PC-9 (cell line): ENCODE data around the gene SEC31A. TPM values are rescaled to one million over a fixed set of nuclear protein-coding genes. Genes with fewer than 3 reads are reported as not detected.

ENCODE experiments used
- BruUV-seq: library from RNA; stranded (reverse); fragments of 400-500 nt; replicated peaks from 2 replicates; lab custom pipeline; 2021; lab: Mats Ljungman, UMichigan
- CTCF ChIA-PET: fragments of 300-600 bp; sonication (Branson Sonifier 250); formaldehyde crosslinking; loops from one replicate; lab custom pipeline; 2022; ENCODE audit warnings: antibody characterized with exemption; lab: Charles Lee
- POLR2A ChIA-PET: fragments of 300-600 bp; sonication (Branson Sonifier 250); formaldehyde crosslinking; loops from one replicate; lab custom pipeline; 2022; ENCODE audit warnings: antibody characterized with exemption; ENCODE audit not compliant: unreplicated experiment; lab: Charles Lee
- DNase-seq, 2 experiments: peaks; one replicate each; pipeline versions ENCODE4 v3.0.0 to v3.0.0-alpha.2; 2015 to 2022; ENCODE audit warnings: mixed read lengths in 1 of 2
- H2AFZ ChIP-seq: fragments of 200-600 bp; sonication (generic); 2 replicates; pipeline ENCODE4 v1.8.1; 2017; ENCODE audit warnings: antibody characterized with exemption
- H3F3A ChIP-seq: fragments of 200-600 bp; sonication (generic); 2 replicates; pipeline ENCODE4 v1.8.1; 2017; ENCODE audit warnings: antibody characterized with exemption, mild to moderate bottlenecking, low read depth; ENCODE audit not compliant: insufficient read depth
- H3K27ac ChIP-seq: fragments of 200-600 bp; sonication (generic); 2 replicates; pipeline ENCODE4 v1.6.1; 2016; ENCODE audit warnings: mixed run types
- H3K27me3 ChIP-seq: fragments of 200-600 bp; sonication (generic); 2 replicates; pipeline ENCODE4 v1.6.1; 2016; ENCODE audit warnings: low read depth, mixed run types; ENCODE audit not compliant: insufficient read depth
- H3K36me3 ChIP-seq: fragments of 200-600 bp; sonication (generic); 2 replicates; pipeline ENCODE4 v1.6.1; 2016; ENCODE audit warnings: low read depth, mixed run types
- H3K4me1 ChIP-seq: fragments of 200-600 bp; sonication (generic); replicated peaks from 2 replicates; pipeline ENCODE4 v1.6.1; 2016; ENCODE audit warnings: mixed run types; ENCODE audit not compliant: insufficient read depth
- H3K4me2 ChIP-seq: fragments of 200-600 bp; sonication (generic); 2 replicates; pipeline ENCODE4 v1.6.1; 2017; ENCODE audit warnings: mixed run types
- H3K4me3 ChIP-seq: fragments of 200-600 bp; sonication (generic); 2 replicates; pipeline ENCODE4 v1.6.1; 2016; ENCODE audit warnings: mixed run types
- H3K79me2 ChIP-seq: fragments of 200-600 bp; sonication (generic); 2 replicates; pipeline ENCODE4 v1.6.1; 2017; ENCODE audit warnings: low read depth, mixed run types
- H3K9me2 ChIP-seq: fragments of 200-600 bp; sonication (generic); 2 replicates; pipeline ENCODE4 v1.8.1; 2017; ENCODE audit warnings: mild to moderate bottlenecking; ENCODE audit not compliant: insufficient read depth
- H3K9me3 ChIP-seq: fragments of 200-600 bp; sonication (generic); 2 replicates; pipeline ENCODE4 v1.8.1; 2016; ENCODE audit warnings: low read depth; ENCODE audit not compliant: insufficient read depth
- H4K20me1 ChIP-seq: fragments of 200-600 bp; sonication (generic); 2 replicates; pipeline ENCODE4 v1.8.1; 2017; ENCODE audit not compliant: insufficient read depth
- CTCF ChIP-seq: fragments of 200-600 bp; sonication (generic); conservative IDR thresholded peaks from 2 replicates; pipeline ENCODE4 v1.6.1; 2017; ENCODE audit warnings: mixed run types, antibody characterized with exemption, mild to moderate bottlenecking, moderate library complexity
- EZH2 ChIP-seq: fragments of 200-600 bp; sonication (generic); IDR thresholded peaks from 2 replicates; pipeline ENCODE4 v1.8.0; 2017; ENCODE audit warnings: antibody characterized with exemption, low read depth
- intact Hi-C: fragments of 100-400 bp; cut with micrococcal nuclease; formaldehyde crosslinking; loops from one replicate; pipeline ENCODE4 v1.10.0; 2022; ENCODE audit not compliant: unreplicated experiment
- total RNA-seq: library from RNA; stranded (reverse); gene quantifications from 2 replicates; pipeline ENCODE4 v1.2.3, GENCODE V29; 2021

SEC31A gene
- total RNA-seq, 1 experiment from 2014 or later: 95.5 TPM

- Histone ChIP-seq H2AFZ (no peak overlapping the region), H3K36me3 (no peaks in the 10 kb centered on the region), H3K9me2 (no peaks in the 10 kb centered on the region), H3K4me2 (no peak overlapping the region), H3F3A (peaks cover 8% of the 10 kb centered on the region; the same call in 1 of the 2 replicates), H3K4me1 (peaks cover 8% of the 10 kb centered on the region), H4K20me1 (no peaks in the 10 kb centered on the region), H3K27ac (no peak overlapping the region), H3K9me3 (peaks cover 3% of the 10 kb centered on the region; the same call in 1 of the 2 replicates), H3K79me2 (peaks cover 4% of the 10 kb centered on the region; the same call in 1 of the 2 replicates), H3K27me3 (no peaks in the 10 kb centered on the region), H3K4me3 (no peak overlapping the region)
- no peak for DNase-seq
- intact Hi-C loops: no loop called here
- no TSS peak for BruUV-seq
- TF ChIP-seq EZH2 (no peak), CTCF (no peak)
- ChIA-PET CTCF (no interaction called here), POLR2A (no interaction called here)
Measured at GRCh38 chr4:82791179-82791578, 99.8 kb downstream of the SEC31A start.

- H3K36me3 ChIP-seq: no peaks in the 10 kb centered on the region
- H3F3A ChIP-seq: peaks cover 18% of the 10 kb centered on the region; the same call in 1 of the 2 replicates
- no peak for DNase-seq
- H3K9me3 ChIP-seq: peaks cover 3% of the 10 kb centered on the region; the same call in 1 of the 2 replicates
- TF ChIP-seq CTCF: no peak
- no peak for TF ChIP-seq EZH2
- H4K20me1 ChIP-seq: no peaks in the 10 kb centered on the region
- BruUV-seq: no TSS peak
- ChIA-PET CTCF (no interaction called here), POLR2A (no interaction called here)
- no peak overlapping the region for H3K4me3 ChIP-seq
- peaks cover 4% of the 10 kb centered on the region; the same call in 1 of the 2 replicates for H3K79me2 ChIP-seq
- H3K4me2 ChIP-seq: no peak overlapping the region
- H3K9me2 ChIP-seq: no peaks in the 10 kb centered on the region
- H3K27ac ChIP-seq: no peak overlapping the region
- no peaks in the 10 kb centered on the region for H3K27me3 ChIP-seq
- intact Hi-C loops: no loop called here
- no peak overlapping the region for H2AFZ ChIP-seq
- peaks cover 17% of the 10 kb centered on the region for H3K4me1 ChIP-seq
Measured at GRCh38 chr4:82790060-82790660, 100.8 kb downstream of the SEC31A start.

- H3K79me2 ChIP-seq: peaks cover 14% of the 10 kb centered on the region
- H3K27ac ChIP-seq: no peak overlapping the region
- DNase-seq: no peak
- CTCF ChIA-PET: no interaction called here
- no peaks in the 10 kb centered on the region for H3K27me3 ChIP-seq
- no peak overlapping the region for H3K4me2 ChIP-seq
- peaks cover 27% of the 10 kb centered on the region for H3K4me1 ChIP-seq
- H4K20me1 ChIP-seq: no peaks in the 10 kb centered on the region
- peaks cover 3% of the 10 kb centered on the region; the same call in 1 of the 2 replicates for H3K9me3 ChIP-seq
- H3F3A ChIP-seq: peaks cover 27% of the 10 kb centered on the region; the same call in 1 of the 2 replicates
- H3K9me2 ChIP-seq: no peaks in the 10 kb centered on the region
- H3K36me3 ChIP-seq: no peaks in the 10 kb centered on the region
- H2AFZ ChIP-seq: no peak overlapping the region
- POLR2A ChIA-PET: no interaction called here
- intact Hi-C loops: no loop called here
- no peak for TF ChIP-seq CTCF
- no peak for TF ChIP-seq EZH2
- no peak overlapping the region for H3K4me3 ChIP-seq
- BruUV-seq: no TSS peak
Measured at GRCh38 chr4:82789025-82789776, 101.8 kb downstream of the SEC31A start.
